GM13976 (cell line): Measurements from ENCODE around the gene SNX33.
"Not testable (repeated sequence)": the region's sequence is repeated elsewhere in the genome, so short reads cannot be mapped to it uniquely, and the experiment has no call there.

Source experiments
- DNase-seq: peaks from one replicate; pipeline ENCODE4 v3.0.0; 2012; ENCODE audit warnings: low spot score
- in situ Hi-C: fragments of 300-500 bp; cut with MboI; formaldehyde crosslinking; loops from one replicate; pipeline ENCODE4 v1.12.0; 2022; ENCODE audit warnings: low sequenced_read_pairs, mixed read lengths, inconsistent platforms; ENCODE audit not compliant: unreplicated experiment
- TF ChIP-seq, protein P1 (sequence below): IDR thresholded peaks from 2 replicates; pipeline ENCODE4 v1.5.1; 2012; ENCODE audit warnings: borderline replicate concordance, mild to moderate bottlenecking; ENCODE audit not compliant: insufficient read depth; ENCODE audit errors: extremely low read depth, missing control alignments, control extremely low read depth

SNX33 gene

DNA sequence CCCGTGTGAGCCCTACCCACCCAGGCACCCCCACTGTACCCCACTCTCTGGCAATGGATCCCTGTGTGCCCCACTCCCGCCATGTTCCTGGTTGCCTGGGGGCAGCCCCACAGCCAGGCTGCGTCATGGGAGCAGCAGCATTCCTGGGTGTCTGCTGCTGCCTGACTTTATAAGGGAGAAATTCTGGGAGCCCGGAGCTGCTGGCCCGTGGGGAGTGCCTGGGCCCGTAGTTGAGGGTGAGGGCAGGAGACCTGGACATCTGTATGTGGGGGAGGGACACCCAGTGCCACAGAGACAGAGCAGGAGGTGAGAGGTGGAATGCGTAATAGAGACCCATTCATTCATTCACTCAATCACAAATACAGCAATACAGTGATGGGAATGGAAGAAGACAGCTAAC lies 49.8 kb downstream of the SNX33 start:
- in situ Hi-C loops: no loop called here
- peak; percentile 27 for DNase-seq
- TF ChIP-seq, protein P1, sequence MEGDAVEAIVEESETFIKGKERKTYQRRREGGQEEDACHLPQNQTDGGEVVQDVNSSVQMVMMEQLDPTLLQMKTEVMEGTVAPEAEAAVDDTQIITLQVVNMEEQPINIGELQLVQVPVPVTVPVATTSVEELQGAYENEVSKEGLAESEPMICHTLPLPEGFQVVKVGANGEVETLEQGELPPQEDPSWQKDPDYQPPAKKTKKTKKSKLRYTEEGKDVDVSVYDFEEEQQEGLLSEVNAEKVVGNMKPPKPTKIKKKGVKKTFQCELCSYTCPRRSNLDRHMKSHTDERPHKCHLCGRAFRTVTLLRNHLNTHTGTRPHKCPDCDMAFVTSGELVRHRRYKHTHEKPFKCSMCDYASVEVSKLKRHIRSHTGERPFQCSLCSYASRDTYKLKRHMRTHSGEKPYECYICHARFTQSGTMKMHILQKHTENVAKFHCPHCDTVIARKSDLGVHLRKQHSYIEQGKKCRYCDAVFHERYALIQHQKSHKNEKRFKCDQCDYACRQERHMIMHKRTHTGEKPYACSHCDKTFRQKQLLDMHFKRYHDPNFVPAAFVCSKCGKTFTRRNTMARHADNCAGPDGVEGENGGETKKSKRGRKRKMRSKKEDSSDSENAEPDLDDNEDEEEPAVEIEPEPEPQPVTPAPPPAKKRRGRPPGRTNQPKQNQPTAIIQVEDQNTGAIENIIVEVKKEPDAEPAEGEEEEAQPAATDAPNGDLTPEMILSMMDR: no peak

DNA sequence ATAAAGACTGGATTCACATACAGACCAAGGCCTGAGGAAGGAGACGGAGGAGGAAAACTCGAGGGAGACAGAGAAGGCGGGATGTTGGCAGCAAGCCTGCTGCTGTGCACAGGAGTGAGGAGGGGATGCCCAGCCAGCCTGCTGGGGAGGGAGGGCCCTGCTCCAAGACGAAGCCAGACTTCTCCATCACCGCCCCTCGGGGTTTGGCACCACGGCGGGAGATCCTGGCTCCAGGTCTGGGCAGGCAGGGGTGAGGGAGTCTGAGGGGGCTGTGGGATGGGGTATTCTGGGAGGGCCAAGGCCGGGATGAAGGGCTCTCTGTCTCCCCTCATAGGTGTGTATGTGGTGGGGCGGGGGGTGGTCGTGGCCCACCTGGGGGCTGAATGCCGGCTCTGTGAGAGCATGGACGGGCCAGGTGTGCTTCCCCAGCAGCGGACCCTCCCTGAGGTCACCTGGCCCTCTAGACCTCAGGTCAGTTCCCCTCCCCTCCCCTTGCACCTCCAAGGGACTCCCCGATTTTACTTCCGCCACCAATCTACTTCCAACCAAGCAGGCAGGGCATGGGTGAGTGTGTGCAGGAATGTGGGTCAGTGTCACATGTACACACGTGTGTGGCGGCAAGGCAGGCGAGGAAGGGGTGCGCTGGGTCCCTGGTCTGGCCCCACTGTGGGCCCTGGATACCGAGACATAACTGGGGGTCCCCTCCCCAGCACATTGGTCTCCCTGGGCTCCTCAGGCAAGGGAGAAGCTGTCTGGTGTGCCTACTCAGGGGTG lies 50.4 kb downstream of the SNX33 start:
- DNase-seq, in situ Hi-C loops: not testable (repeated sequence)

DNA sequence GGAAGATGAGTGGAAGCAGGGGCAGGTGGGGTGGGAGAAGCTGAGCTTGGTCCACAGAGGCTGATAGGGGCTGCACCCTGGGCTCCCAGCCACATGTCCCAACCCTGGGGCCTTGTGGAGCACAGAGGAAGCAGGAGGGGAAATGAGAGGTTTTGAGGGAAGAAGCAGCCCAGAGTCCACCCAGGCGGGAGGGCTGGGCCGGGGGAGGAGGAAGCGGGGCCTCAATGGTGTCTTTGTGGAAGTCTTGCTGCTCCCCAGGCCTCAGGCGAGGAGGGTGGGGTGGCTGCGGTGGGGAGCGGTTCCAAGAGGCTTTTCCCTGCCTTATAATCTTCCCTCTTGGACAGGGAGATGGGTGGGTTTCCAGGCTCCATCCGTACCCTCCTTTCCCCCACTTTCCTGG lies 51.8 kb downstream of the SNX33 start:
- in situ Hi-C loops, DNase-seq: not testable (repeated sequence)

DNA sequence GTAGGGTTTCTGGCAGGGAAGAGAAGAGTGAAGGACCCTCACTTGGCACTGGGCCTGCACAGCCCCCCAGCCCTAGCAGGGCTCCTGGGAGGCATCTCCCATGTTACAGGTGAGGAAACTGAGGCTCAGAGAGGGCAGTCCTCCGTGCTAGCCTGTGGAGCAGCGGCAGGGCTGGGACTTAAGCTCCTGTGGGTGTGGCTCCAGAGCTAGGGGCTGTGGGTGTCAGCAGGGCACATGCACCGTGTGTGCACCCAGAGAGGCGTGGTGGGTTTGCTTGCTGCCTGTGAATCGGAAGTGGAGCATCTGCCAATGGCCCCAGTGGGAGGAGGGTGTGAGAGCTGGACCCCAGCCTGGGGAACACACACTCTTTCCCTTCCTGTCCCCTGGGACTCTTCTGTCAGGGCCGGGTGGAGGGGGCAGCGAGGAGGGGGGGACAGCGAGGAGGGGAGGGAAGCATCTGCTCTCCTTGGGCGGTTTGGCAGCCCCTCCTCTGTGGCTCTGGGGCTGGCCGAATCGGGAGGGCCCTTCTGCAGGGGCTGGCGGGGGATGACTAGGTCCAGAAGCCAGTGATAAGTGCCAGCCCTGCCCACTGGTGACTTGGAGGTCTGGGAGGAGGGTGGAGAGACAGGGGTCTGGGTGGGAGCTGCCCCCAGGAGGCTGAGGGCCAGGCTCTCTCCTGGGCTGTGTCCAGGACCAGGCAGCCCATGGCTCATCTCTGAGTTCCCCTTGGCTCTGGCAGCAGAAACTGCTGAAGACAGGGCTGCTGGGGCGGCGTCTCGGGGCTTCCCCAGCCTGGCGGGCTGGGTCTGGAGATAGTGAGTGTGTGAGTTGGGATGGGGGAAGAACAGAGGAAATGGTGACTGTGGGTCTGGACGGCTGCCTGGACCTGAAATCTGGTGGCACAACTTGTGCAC lies 52.5 kb downstream of the SNX33 start:
- peak; percentile 62 for DNase-seq
- in situ Hi-C loops: not testable (repeated sequence)

DNA sequence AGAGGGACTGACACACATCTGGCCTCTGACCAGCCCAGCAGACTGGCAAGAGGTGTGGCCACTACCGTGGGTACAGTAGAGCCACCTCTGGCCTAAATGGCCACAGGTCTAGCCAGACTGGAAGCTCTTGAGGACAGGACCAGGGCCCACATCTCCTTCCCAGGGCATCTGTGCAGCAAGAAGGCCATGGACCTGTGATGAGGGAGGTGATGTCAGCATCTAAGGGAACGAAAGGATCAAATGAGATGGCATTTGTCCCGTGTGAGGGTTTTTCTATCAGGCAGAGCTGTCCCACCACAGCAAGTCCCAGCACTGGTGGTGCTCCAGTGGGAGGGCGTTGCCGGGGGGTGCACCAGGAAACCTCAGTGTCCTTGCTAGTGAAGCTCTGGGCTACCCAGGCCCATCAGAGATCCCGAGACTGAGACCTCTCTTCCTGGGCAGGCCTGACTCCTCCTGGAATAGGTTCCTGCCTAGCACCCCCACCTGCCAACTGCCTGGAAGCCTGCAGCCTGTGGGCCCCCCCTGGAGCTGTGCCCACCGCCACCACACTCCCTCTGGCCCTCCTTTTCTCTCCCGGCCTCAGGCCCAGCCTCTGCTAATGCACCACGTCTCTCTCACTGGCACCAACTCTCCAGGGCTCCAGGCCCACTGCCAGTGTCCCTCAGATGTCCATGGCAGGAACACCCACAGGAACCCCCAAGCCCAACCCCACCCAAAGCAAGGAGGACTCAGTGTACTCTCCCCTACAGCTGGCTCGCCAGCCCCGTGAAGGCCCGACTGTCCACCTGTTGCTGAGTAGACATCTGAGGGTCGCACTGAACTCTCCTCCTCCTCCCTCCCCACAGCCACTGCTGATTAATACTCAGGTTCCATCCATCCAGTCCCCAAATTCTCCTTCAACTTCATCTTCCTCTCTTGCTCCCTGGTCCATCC lies 53.6 kb downstream of the SNX33 start:
- in situ Hi-C loops, DNase-seq: not testable (repeated sequence)

DNA sequence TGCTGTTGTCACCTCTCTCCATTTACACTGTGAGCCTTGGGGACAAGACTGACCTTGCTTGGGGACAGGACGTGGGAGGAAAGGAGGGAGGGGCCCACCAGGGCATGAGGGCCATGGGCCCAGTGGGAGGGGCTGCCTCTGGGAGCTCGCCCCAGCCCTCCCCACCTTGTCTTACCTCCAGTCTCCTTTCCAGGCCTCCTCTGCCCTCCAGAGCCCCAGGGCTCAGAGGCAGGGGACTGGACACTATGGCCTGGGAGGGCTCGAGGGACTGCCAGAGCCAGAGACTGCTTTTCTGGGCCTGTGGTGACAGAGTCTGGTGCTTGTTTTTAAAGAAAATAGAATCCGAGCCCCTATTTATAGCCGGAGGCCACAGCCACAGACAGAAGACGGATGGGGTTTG lies 54.7 kb downstream of the SNX33 start:
- DNase-seq: peak; percentile 29
- in situ Hi-C loops: no loop called here
- TF ChIP-seq, protein P1: no peak

DNA sequence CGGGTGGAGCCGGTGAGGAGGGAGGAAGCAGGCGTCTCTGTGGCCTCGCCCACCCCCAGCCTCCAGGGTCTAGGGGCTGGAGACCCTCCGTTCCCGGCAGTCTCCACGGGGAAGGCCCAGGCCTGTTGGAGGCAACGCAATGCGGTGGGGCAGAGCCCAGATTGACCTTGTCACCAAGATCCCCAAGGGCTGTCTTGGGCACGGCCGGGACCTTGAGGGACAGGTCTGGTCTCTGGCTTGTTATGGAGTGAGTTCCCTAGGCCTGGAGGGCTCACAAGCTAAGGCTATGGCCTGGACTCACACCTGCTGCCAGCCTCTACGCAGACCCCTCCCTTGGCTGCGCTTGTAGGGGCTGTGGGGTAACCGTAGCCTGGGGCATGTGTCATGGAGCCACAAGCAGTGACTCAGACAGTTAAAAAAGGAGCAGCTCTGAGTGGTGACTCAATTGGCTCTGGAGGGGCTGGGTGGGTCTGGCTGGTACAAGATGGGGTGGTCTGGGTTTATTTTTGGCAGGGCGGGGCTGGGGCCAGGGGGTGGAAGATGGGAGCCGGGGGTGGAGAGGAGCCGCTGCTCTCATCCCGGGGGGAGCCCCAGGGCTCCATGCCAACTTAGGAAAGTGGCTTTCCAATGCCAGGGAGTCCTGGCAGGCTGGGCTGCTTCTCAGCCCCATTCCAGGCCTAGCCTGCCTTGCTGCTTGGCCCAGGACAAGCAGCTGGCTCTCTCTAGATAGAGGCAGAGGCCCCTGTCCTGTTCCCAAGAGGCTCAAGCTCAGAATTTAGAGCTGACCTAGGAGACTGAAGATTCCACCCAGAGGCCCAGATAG lies 55.9 kb downstream of the SNX33 start:
- DNase-seq, in situ Hi-C loops: not testable (repeated sequence)

DNA sequence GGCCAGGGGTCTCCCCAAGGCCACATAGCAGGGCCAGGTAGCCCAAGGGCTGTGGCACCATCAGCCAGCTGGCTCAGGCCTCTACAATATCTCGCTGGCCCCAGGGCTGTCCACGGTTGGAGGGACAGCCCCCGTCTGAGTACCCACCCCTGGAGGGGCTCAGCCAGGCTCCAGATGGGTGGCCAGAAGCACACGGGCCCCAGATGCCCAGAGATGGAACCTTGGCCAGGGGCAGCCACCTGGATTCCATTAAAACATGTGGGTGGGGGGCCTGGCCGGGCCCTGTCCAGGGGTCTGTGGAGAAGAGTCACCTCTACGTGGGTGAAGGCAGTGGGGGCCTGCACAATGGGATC lies 56.5 kb downstream of the SNX33 start:
- in situ Hi-C loops: no loop called here
- TF ChIP-seq, protein P1: no peak
- DNase-seq: no peak

DNA sequence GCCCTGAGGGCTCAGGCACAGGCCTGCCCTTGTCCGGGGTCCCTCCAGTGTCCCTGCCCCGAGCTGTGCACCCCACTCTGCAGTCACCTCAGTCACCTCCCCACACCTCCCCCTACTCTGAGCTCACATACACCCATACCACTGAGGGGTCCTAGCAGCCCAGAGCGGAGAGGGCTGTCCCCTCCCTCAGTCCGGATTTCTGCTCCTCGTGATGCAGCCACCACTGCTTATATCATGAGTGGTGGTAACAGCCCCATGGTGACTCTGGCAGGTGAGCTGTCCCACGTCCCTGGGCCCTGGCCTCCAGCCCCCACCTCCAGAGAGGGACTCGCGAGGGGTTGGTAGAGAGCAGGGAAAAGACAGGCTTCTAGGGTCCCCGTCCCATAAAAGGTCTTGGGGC lies 56.9 kb downstream of the SNX33 start:
- TF ChIP-seq, protein P1: no peak
- in situ Hi-C loops: no loop called here
- no peak for DNase-seq

DNA sequence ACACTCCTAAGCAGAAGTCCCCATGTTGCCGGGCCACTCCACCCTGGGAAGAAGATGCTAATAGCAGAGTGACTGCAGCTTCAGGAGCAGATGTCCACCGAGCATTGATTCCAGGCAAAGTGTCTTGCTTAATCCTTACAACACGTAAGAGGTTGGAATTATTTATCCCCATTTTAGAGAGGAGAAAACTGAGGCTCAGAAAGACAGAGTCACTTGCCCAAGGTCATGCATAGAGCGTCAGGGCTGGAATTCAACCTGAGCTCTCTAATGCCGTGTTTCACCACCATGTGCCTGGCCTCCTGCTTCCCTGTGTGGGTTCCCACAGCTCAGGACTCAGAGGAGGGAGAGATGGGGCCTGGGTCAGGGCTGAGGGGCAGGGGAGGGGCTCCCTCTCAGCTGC lies 57.7 kb downstream of the SNX33 start:
- DNase-seq: not testable (repeated sequence)

More for the DNA sequence above, 57.7 kb downstream of the SNX33 start:
- in situ Hi-C loops: not testable (repeated sequence)
